Smooth muscle cell of trachea (primary cell): ENCODE results near the gene MIP. TPM values are rescaled to one million over a fixed set of nuclear protein-coding genes. Genes with fewer than 3 reads are reported as not detected.

Experiments used
- total RNA-seq: library from RNA; depleted of rRNA; stranded (reverse); fragments of >200 nt; gene quantifications from 2 replicates; pipeline ENCODE4 v1.2.1, GENCODE V29; 2014

MIP gene
- total RNA-seq, result not detected in 2 replicates

DNA sequence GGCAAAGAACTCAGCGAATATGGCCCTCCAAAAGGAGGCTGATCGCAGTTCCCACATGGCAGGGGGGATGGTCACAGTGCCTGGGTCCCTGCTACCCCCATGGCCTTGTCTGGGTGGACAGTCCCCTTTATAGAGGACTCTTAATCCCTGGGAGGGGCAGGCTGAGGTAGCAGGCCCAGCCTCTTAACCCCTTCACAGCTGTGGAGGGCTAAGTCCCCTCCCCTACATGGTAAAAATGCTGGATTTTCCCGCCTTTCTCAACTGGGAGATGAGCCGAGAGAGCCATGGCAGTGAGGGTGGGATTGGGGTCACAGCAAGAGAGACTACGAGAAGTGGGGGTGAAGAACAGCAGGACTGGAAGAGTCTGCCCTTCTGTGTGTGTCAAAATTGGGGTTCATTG lies at the start of gene MIP:
TSS of gene MIP (minus strand) at position 101 of the 400 bp plus-strand sequence. CDS start at position 57, 44 bp downstream.

DNA sequence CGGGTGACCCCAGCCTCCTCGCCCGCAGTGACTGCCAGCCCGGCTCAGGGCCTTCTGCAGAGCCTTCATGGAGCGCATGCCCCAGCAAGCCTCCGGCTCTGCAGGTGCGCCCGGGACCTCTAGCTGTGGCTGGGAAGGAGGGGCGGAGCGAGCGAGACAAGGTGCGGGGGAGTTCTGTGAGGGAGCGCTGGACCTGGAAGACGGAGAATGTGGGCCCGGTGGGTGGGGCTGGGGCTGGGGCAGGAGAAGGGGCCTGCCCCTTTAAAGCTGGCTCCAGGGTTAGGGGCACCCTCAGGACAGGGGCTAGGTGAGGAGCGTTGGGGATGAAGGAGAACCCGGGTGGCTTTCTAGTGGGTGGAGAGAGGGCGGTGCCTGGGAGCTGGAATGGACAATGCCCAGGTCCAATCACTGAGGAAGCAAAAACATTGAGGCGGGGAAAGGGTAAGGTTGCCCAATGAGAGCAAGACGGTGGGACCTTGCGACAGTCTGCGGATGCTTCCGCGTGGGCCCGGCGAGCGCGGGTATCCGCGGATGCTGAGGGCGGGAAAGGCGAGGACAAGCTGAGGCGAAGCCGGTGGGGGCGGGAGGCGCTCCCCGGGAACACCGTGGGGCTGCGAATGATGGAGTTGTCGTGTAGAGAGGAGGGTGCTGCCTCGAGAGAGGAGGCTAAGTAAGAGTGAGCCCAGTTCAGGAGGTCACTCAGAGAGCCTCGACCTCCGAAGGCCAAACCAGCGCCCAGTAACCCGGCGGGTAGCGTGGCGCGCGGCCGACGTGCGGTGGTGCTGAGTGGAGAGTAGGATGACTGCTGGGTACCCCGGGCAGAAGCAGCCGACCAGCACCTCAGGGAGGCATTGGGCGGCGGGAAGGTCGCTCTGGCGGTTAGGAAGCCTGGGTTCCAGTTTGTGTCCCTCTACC lies 33.8 kb upstream of the MIP start, which contains the start of gene GLS2:
TSS of gene GLS2 (minus strand) at position 121 of the 915 bp plus-strand sequence. CDS start at position 78, 43 bp downstream.

DNA sequence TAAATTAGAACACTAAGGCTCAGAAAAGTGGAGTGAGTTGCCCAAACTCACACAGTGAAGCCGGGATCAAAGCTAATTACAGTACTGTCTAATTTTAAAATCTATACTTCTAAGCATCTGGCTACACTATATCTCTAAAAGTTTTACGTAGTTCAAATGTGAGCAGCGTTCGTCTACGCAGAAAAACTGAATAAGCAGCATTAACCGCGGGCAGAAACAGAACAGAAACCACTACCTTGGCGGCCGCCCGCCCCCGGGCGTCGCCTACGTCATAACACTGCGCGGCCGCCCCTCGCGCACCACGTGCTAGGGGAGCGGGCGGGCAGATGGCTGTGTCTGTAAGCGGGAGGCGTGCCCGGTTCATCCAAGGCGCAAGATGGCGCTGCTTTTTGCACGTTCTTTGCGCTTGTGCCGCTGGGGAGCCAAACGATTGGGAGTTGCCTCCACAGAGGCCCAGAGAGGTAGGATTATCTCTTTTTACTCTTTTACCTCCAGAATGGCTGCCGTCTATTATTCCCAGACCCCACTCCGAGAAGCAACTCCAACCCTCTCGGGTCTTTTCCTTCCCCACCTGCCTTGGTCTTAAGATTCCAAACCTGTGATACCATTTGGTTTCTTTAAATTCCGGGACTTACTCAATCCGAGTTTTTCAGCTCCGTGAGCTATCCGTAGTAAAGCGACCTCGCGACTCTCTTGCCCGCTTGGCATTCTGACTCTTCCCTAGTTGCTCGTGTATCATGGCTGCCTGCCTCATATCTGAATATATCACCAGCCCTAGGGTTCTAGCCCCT lies 14.0 kb upstream of the MIP start, which contains the start of gene SPRYD4:
TSS of gene SPRYD4 (plus strand) at position 363 of the 791 bp plus-strand sequence. CDS start at position 377, 14 bp downstream.

DNA sequence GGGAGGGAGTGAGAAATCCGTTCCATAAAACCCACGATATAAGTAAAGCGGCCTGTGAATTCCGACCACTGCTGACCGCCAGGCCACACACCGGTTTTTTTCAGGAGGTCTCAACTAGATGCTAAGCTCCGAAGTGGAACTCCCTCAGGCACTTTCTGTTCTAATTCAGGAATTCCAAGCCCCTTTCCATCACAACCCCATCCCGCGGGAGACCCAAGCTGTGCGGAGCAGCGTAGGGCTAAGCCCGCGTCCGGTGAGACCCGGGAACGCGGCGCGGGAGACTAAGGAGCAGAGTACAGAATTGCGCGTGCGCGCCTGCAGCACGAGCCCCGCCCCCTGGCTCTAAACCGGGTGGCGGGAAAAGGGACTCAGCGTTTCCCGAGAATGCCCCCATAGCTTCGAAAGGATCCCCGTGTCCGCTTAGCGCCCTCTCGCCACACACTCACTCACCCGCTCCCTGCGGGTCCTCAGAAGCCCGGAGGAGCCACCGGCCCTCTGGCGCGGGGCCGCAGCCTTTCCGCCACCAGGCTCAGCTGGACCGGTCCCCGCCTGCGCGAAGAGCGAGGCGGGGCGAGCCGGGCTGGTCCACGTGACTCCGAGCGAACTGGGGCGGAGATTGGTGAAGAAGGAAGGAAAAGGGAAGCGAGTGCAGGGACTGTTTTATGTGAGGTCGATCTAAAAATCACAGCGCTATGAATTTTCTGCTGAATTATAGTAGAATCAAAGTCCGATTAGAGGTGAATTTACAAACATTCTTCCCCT lies 5.4 kb downstream of the MIP start, which contains the start of gene TIMELESS:
TSS of gene TIMELESS (minus strand) at position 567 of the 762 bp plus-strand sequence. CDS start 15,256 bp downstream, outside the sequence.

Other genes with a start within 250 kb of the MIP start
- gene RNF41, start 232.7 kb downstream of the MIP start, total RNA-seq, result 82.5 and 144 TPM in 2 replicates
- 27.0 and 29.2 TPM in 2 replicates for gene NABP2, start 230.3 kb downstream of the MIP start, total RNA-seq
- not detected in 2 replicates for gene SLC39A5, start 224.6 kb downstream of the MIP start, total RNA-seq
- gene ANKRD52, start 196.3 kb downstream of the MIP start, total RNA-seq, result 14.0 and 15.9 TPM in 2 replicates
- 8.6 and 11.9 TPM in 2 replicates for gene COQ10A, start 187.7 kb downstream of the MIP start, total RNA-seq
- gene CS, start 154.3 kb downstream of the MIP start, total RNA-seq, result 99.2 and 103 TPM in 2 replicates
- gene CNPY2, start 138.7 kb downstream of the MIP start, total RNA-seq, result 47.8 and 76.2 TPM in 2 replicates
- gene PAN2, start 120.7 kb downstream of the MIP start, total RNA-seq, result 21.5 and 30.3 TPM in 2 replicates
- gene IL23A, start 115.8 kb downstream of the MIP start, total RNA-seq, result 0.50 and 0.58 TPM in 2 replicates
- 291 and 409 TPM in 2 replicates for gene STAT2, start 94.5 kb downstream of the MIP start, total RNA-seq
- gene APOF, start 91.8 kb downstream of the MIP start, total RNA-seq, result not detected in 2 replicates
- 4.6 and 17.5 TPM in 2 replicates for gene TIMELESS, start 5.2 kb downstream of the MIP start, total RNA-seq
- gene SPRYD4, start 13.9 kb upstream of the MIP start, total RNA-seq, result 1.7 and 2.2 TPM in 2 replicates
- gene GLS2, start 33.5 kb upstream of the MIP start, total RNA-seq, result under 0.01 and 0.73 TPM in 2 replicates
- 16.4 and 18.2 TPM in 2 replicates for gene RBMS2, start 67.2 kb upstream of the MIP start, total RNA-seq
- gene BAZ2A, start 175.7 kb upstream of the MIP start, total RNA-seq, result 29.9 and 38.7 TPM in 2 replicates
- 542 and 611 TPM in 2 replicates for gene ATP5F1B, start 191.3 kb upstream of the MIP start, total RNA-seq
- gene PTGES3, start 233.6 kb upstream of the MIP start, total RNA-seq, result 52.3 and 113 TPM in 2 replicates